ENCODE measurements around the gene CCKAR. TPM values are rescaled to one million over a fixed set of nuclear protein-coding genes. Genes with fewer than 3 reads are reported as not detected.

Gene CCKAR, protein sequence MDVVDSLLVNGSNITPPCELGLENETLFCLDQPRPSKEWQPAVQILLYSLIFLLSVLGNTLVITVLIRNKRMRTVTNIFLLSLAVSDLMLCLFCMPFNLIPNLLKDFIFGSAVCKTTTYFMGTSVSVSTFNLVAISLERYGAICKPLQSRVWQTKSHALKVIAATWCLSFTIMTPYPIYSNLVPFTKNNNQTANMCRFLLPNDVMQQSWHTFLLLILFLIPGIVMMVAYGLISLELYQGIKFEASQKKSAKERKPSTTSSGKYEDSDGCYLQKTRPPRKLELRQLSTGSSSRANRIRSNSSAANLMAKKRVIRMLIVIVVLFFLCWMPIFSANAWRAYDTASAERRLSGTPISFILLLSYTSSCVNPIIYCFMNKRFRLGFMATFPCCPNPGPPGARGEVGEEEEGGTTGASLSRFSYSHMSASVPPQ
- total RNA-seq (2013; cell fraction: nucleolus; rRNA removed), result not detected in 2 replicates
- total RNA-seq (2014; rRNA removed), result not detected in 2 replicates
- not detected in 2 replicates for total RNA-seq (2014; rRNA removed; fragmentation: Illumina TruSeq; extraction: Trizol)
- total RNA-seq (2021), result not detected in 2 replicates
- not detected for polyA plus RNA-seq (2011; ENCODE audit: low read depth)
- polyA plus RNA-seq (2011; rRNA removed), result not detected in 2 replicates
- not detected in 2 replicates for polyA plus RNA-seq (2011; cell fraction: cytosol; rRNA removed)
- not detected in 2 replicates for polyA plus RNA-seq (2011; cell fraction: nucleus; rRNA removed)
- polyA plus RNA-seq (2012), result not detected in 2 replicates
- not detected in 2 replicates for polyA plus RNA-seq (2014; fragmentation: Illumina TruSeq; extraction: Trizol)
- not detected for polyA plus RNA-seq (2014; fragmentation: Nextera tagmentation; extraction: Ambion mirVana)
- polyA plus RNA-seq (2014; rRNA removed), result not detected in 2 replicates
- not detected for polyA plus RNA-seq (2016; fragmentation: Nextera tagmentation; extraction: Ambion mirVana)
- not detected in 2 replicates for polyA minus RNA-seq (2011; rRNA and poly(A)+ RNA removed)
- not detected in 2 replicates for polyA minus RNA-seq (2011; cell fraction: cytosol; rRNA and poly(A)+ RNA removed)
- not detected in 2 replicates for polyA minus RNA-seq (2011; cell fraction: nucleus; rRNA and poly(A)+ RNA removed)
- Bru-seq, nascent RNA, result not detected
- not detected for BruChase-seq, experiment 1, labeled RNA remaining after a 6-hour chase
- BruChase-seq, experiment 2, labeled RNA remaining after a 2-hour chase, result not detected
- long read RNA-seq, experiment 1, result 0 reads
- long read RNA-seq, experiment 2, result 0 reads

DNA sequence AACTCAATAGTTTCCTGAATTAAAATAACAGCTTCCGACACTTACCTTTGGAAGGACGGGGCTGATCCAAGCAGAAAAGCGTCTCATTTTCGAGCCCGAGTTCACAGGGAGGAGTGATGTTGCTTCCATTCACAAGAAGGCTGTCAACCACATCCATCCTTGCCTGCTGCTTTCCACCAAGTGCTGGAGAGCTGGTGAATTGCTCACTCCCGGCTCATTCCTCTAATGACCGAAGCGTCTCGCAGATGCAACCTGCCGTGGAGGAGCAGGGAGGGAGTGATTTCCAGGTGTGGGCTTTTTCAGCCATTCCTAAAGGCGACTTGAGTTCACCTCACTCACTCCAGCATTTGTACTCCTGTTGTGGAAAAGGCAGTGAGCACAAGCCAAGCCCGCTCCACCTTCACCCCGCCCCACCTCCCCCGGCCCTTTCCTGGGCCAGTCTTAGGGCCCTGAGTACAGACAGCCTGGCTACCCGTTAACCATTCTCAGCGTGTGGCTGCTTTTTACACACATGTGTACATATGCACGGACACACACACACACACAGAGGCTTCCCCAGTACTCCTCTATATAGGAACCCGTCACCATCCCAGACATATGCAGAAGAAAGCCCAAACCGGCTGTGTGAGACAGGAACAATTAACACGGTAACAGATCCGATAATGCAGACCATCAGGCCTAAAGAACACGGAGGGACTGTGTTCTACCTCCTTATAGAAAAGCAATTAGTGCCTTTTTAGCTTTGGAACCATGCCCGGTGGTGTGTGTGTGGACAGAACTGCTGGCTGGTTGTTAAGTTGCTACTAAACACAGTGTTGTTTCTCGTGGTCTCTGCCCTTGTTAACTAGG, at the start of gene CCKAR:
CCKAR (minus strand) TSS at position 374 of the 849 bp plus-strand sequence; CDS start at position 157, 217 bp downstream.
- H4K20me1 ChIP-seq (ENCODE audit: control insufficient read depth, insufficient read depth), result no peaks in the 10 kb centered on the region
- no peaks in the 10 kb centered on the region for H3K79me2 ChIP-seq (ENCODE audit: control insufficient read depth, insufficient read depth, low read length)
- H3K4me2 ChIP-seq (ENCODE audit: control insufficient read depth, insufficient read depth), result no peak within 1 kb of the TSS
- in situ Hi-C loops (cut with MboI), result no loop called here
- BruUV-seq (replicated peaks), result no TSS peak
- intact Hi-C loops (cut with micrococcal nuclease; ENCODE audit: unreplicated experiment), result no loop called here
- RAD21 ChIA-PET (ENCODE audit: unreplicated experiment), result no interaction called here
- CTCF ChIA-PET, result no interaction called here
- no peak for ATAC-seq
- DNase-seq (ENCODE audit: low read depth, low spot score), result no peak
- no peaks in the 10 kb centered on the region for H3K4me1 ChIP-seq (ENCODE audit: control insufficient read depth, insufficient read depth, low read length)
- H3K9me3 ChIP-seq (replicated peaks; ENCODE audit: control insufficient read depth, insufficient read depth, low read length), result no peaks in the 10 kb centered on the region
- no peak for FAIRE-seq
- no peak within 1 kb of the TSS for H2AFZ ChIP-seq (ENCODE audit: control insufficient read depth, low read depth, low read length)
- SMC1A ChIA-PET (ENCODE audit: uncharacterized antibody, unreplicated experiment), result no interaction called here
- no peaks in the 10 kb centered on the region for H3K36me3 ChIP-seq (ENCODE audit: control insufficient read depth in 2 of 2, insufficient read depth in 2 of 2, low read length in 1 of 2)
- 55% methylated on average over 24 of the region's 24 CpGs for WGBS (ENCODE audit: insufficient coverage, insufficient replicate concordance, low lambda C conversion rate, missing lambda C conversion rate)
- POLR2A ChIA-PET, result no interaction called here
- H3K9ac ChIP-seq (ENCODE audit: control insufficient read depth, insufficient read depth, low read length), result no peak within 1 kb of the TSS
- no peak within 1 kb of the TSS for H3K4me3 ChIP-seq
- peaks cover 0 to 2% of the 10 kb centered on the region in 2 experiments; a peak in 1 of 4 replicates for H3K27me3 ChIP-seq (replicated peaks in 1 of 2; ENCODE audit: control insufficient read depth in 2 of 2, insufficient read depth in 2 of 2, low read length in 1 of 2)
- no peak within 1 kb of the TSS for H3K27ac ChIP-seq (ENCODE audit: control insufficient read depth, insufficient read depth)
- no peak for TF ChIP-seq SUPT20H (IDR thresholded peaks at IDR 0.05; ENCODE audit: borderline replicate concordance, control insufficient read depth, low read depth, low read length)
- TF ChIP-seq, protein P1, sequence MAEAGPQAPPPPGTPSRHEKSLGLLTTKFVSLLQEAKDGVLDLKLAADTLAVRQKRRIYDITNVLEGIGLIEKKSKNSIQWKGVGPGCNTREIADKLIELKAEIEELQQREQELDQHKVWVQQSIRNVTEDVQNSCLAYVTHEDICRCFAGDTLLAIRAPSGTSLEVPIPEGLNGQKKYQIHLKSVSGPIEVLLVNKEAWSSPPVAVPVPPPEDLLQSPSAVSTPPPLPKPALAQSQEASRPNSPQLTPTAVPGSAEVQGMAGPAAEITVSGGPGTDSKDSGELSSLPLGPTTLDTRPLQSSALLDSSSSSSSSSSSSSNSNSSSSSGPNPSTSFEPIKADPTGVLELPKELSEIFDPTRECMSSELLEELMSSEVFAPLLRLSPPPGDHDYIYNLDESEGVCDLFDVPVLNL (IDR thresholded peaks at IDR 0.05; ENCODE audit: low read depth, low read length), result no peak
- no peak for TF ChIP-seq NR2F1 (conservative IDR thresholded peaks at IDR 0.05)
- no peak for TF ChIP-seq ESRRA (IDR thresholded peaks at IDR 0.05; ENCODE audit: low read length)
- no peak for TF ChIP-seq RFX5 (IDR thresholded peaks at IDR 0.05; ENCODE audit: low read depth, low read length)
- no peak for TF ChIP-seq ZSCAN29 (IDR thresholded peaks at IDR 0.05)
- no peak for TF ChIP-seq RELA (IDR thresholded peaks at IDR 0.05; ENCODE audit: borderline replicate concordance, partially characterized antibody)
- TF ChIP-seq, protein P2, sequence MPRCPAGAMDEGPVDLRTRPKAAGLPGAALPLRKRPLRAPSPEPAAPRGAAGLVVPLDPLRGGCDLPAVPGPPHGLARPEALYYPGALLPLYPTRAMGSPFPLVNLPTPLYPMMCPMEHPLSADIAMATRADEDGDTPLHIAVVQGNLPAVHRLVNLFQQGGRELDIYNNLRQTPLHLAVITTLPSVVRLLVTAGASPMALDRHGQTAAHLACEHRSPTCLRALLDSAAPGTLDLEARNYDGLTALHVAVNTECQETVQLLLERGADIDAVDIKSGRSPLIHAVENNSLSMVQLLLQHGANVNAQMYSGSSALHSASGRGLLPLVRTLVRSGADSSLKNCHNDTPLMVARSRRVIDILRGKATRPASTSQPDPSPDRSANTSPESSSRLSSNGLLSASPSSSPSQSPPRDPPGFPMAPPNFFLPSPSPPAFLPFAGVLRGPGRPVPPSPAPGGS (IDR thresholded peaks at IDR 0.05; ENCODE audit: borderline replicate concordance, insufficient read depth, low read depth, low read length, poor library complexity, severe bottlenecking), result no peak
- no peak for TF ChIP-seq SIX5 (IDR thresholded peaks at IDR 0.05; ENCODE audit: low read depth, low read length, severe bottlenecking)
- no peak for TF ChIP-seq POLR2AphosphoS5 (IDR thresholded peaks at IDR 0.05; ENCODE audit: low read length)
- TF ChIP-seq SREBF1 (IDR thresholded peaks at IDR 0.05; ENCODE audit: low read length), result no peak
- TF ChIP-seq JUND (IDR thresholded peaks at IDR 0.05; ENCODE audit: low read depth, low read length), result no peak
- no peak for TF ChIP-seq LARP7 (IDR thresholded peaks at IDR 0.05)
- TF ChIP-seq, protein P3, sequence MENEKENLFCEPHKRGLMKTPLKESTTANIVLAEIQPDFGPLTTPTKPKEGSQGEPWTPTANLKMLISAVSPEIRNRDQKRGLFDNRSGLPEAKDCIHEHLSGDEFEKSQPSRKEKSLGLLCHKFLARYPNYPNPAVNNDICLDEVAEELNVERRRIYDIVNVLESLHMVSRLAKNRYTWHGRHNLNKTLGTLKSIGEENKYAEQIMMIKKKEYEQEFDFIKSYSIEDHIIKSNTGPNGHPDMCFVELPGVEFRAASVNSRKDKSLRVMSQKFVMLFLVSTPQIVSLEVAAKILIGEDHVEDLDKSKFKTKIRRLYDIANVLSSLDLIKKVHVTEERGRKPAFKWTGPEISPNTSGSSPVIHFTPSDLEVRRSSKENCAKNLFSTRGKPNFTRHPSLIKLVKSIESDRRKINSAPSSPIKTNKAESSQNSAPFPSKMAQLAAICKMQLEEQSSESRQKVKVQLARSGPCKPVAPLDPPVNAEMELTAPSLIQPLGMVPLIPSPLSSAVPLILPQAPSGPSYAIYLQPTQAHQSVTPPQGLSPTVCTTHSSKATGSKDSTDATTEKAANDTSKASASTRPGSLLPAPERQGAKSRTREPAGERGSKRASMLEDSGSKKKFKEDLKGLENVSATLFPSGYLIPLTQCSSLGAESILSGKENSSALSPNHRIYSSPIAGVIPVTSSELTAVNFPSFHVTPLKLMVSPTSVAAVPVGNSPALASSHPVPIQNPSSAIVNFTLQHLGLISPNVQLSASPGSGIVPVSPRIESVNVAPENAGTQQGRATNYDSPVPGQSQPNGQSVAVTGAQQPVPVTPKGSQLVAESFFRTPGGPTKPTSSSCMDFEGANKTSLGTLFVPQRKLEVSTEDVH (IDR thresholded peaks at IDR 0.05; ENCODE audit: low read depth, partially characterized antibody), result no peak

Measured in GM12878 (cell line).